ENCODE data around the gene WDR20.

WDR20 gene

DNA sequence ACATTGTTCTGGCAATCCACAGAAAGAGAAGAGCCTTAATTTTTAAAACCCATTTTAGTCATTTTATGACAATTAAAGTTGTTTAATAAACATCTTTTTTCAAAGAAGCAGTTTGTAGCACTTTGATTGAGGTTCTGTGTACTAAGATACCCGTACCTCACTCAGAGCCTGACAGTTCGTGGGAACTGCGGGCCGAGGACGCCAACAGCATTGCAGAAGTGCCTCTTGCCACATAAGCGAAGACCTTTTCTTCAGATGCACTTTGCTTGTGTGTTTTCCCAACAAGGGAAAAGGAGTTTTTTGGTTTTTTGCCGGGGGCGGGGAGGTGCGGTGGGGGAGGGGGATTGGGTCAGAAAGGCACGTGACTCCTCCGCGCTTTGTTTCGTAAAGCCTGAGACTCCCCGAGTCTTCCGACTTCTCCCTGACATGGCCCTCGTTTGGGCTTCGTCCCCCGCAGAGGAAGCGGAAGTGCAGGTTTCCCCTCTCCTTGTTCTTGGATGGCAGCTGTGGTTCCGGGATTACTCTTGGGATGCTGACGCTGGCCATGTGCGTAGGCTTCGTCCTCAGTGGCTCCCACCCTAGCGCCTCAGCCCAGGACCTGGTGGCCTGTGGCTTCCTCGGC is 70.8 kb downstream of the WDR20 start:
- Histone ChIP-seq H3K9me3 (ENCODE audit: severe bottlenecking) (no peaks in the 10 kb centered on the region), H3K27ac (no peak overlapping the region), H3K27me3 (ENCODE audit: insufficient read depth, low read depth, severe bottlenecking) (no peaks in the 10 kb centered on the region), H3K36me3 (peaks cover 9% of the 10 kb centered on the region), H3K4me3 (ENCODE audit: low read depth, low read length) (no peak overlapping the region)
- DNase-seq: no peak
- TF ChIP-seq, protein P1, sequence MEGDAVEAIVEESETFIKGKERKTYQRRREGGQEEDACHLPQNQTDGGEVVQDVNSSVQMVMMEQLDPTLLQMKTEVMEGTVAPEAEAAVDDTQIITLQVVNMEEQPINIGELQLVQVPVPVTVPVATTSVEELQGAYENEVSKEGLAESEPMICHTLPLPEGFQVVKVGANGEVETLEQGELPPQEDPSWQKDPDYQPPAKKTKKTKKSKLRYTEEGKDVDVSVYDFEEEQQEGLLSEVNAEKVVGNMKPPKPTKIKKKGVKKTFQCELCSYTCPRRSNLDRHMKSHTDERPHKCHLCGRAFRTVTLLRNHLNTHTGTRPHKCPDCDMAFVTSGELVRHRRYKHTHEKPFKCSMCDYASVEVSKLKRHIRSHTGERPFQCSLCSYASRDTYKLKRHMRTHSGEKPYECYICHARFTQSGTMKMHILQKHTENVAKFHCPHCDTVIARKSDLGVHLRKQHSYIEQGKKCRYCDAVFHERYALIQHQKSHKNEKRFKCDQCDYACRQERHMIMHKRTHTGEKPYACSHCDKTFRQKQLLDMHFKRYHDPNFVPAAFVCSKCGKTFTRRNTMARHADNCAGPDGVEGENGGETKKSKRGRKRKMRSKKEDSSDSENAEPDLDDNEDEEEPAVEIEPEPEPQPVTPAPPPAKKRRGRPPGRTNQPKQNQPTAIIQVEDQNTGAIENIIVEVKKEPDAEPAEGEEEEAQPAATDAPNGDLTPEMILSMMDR (IDR thresholded peaks at IDR 0.05; ENCODE audit: low read depth, low read length): no peak

DNA sequence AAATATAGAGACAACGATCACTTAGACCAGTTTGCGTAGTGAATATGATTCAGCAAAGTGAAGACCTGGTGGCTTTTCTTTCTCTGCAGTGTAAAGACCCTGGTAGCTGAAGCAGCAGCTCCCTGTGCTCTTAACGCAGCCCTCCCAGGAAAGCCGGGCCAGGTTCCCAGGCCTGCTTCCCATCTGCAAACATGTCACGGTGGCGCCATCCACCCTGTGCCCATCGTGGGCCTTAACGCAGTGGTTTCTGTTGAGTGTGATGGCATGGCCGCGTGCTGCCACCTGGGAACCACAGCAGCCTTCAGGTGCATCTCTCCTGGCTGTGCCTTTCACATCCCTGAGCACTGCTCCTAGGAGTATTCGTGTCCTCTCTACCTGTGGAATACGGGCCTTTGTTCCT is 71.5 kb downstream of the WDR20 start:
- no peak for DNase-seq
- TF ChIP-seq, protein P1 (IDR thresholded peaks at IDR 0.05; ENCODE audit: low read depth, low read length): no peak
- H3K27me3 ChIP-seq (ENCODE audit: insufficient read depth, low read depth, severe bottlenecking): no peaks in the 10 kb centered on the region
- H3K9me3 ChIP-seq (ENCODE audit: severe bottlenecking): no peaks in the 10 kb centered on the region
- no peak overlapping the region for H3K4me3 ChIP-seq (ENCODE audit: low read depth, low read length)
- peaks cover 9% of the 10 kb centered on the region for H3K36me3 ChIP-seq
- H3K27ac ChIP-seq: no peak overlapping the region

DNA sequence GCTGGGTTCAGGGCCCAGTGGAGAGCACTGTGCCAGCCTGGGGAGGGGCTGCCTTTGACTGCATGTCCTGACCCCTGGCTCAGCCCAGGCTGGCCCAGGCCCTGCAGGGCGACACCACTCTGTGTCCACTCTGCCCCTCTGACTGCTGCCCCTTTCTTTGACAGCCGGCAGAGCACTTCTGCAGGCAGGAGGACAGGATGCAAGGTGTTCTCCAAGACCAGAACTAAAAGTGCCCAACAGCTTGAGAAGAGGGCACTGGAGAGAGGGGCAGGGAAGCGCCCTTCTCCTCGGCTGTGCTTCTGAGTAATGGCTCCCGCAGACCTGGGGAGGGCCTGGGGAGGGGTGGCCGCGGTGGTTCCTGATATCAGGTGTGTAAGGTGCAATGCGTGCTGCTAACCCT is 72.7 kb downstream of the WDR20 start:
- DNase-seq: no peak
- Histone ChIP-seq H3K27ac (no peak overlapping the region), H3K4me3 (ENCODE audit: low read depth, low read length) (no peak overlapping the region), H3K36me3 (peaks cover 9% of the 10 kb centered on the region), H3K27me3 (ENCODE audit: insufficient read depth, low read depth, severe bottlenecking) (no peaks in the 10 kb centered on the region), H3K9me3 (ENCODE audit: severe bottlenecking) (no peaks in the 10 kb centered on the region)
- TF ChIP-seq, protein P1 (IDR thresholded peaks at IDR 0.05; ENCODE audit: low read depth, low read length): no peak

DNA sequence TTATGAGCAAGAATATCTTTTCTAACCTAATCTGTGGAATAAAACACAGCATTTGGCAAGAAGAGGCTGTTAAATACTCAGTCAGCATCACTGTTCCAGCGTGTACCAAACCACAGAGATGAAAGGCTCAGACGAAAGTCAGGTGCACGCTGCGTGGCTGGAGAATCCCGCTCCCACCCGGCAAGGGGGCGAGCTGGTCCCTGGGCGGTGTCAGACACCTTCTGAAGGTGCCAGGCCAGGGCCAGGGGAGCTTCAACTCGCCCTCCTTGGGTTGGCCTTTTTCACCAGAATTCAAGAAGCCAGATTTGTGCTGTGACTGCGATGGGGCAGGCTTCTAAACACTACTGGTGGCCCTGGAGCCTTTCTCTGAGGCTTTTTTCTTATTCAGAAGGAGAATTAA is 73.1 kb downstream of the WDR20 start:
- H3K27ac ChIP-seq: no peak overlapping the region
- DNase-seq: no peak
- no peaks in the 10 kb centered on the region for H3K27me3 ChIP-seq (ENCODE audit: insufficient read depth, low read depth, severe bottlenecking)
- H3K4me3 ChIP-seq (ENCODE audit: low read depth, low read length): no peak overlapping the region
- TF ChIP-seq, protein P1 (IDR thresholded peaks at IDR 0.05; ENCODE audit: low read depth, low read length): no peak
- no peaks in the 10 kb centered on the region for H3K9me3 ChIP-seq (ENCODE audit: severe bottlenecking)
- H3K36me3 ChIP-seq: peaks cover 9% of the 10 kb centered on the region

DNA sequence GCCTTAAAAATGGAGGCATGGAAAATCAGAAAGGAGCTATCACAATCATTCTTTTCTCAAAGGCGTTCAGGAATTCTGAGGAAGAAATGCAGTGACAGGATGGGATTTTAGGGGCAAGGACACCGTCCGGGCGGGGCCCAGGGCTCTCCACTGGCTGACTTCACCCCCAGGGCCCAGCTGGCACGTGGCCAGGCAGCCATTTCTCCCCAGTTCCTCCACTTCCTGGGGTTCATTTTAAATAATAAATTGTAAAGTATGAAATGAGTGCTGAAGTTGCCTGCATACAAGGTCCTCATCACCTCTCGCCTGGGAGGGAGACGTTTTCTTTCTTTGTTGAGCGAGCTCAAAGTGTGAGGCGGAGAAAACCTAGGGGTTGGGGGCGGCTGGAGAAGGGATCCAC is 73.8 kb downstream of the WDR20 start:
- H3K27ac ChIP-seq: no peak overlapping the region
- H3K9me3 ChIP-seq (ENCODE audit: severe bottlenecking): no peaks in the 10 kb centered on the region
- DNase-seq: no peak
- TF ChIP-seq, protein P1 (IDR thresholded peaks at IDR 0.05; ENCODE audit: low read depth, low read length): no peak
- no peaks in the 10 kb centered on the region for H3K27me3 ChIP-seq (ENCODE audit: insufficient read depth, low read depth, severe bottlenecking)
- peaks cover 9% of the 10 kb centered on the region for H3K36me3 ChIP-seq
- H3K4me3 ChIP-seq (ENCODE audit: low read depth, low read length): no peak overlapping the region

Data from WERI-Rb-1 (cell line).